HG03571 (cell line): ENCODE measurements around the gene IGF2BP1.
"Not testable (repeated sequence)": the region's sequence is repeated elsewhere in the genome, so short reads cannot be mapped to it uniquely, and the experiment has no call there.

Source experiments
- ATAC-seq: cut with Tn5 transposase; IDR thresholded peaks from one replicate; pipeline ENCODE4 v1.9.1; 2021; ENCODE audit not compliant: unreplicated experiment

Gene IGF2BP1

GRCh38 chr17:48995974-48996721 is 1.0 kb upstream of the IGF2BP1 start:
- ATAC-seq: no peak

GRCh38 chr17:48996722-48997102 is 473 bp upstream of the IGF2BP1 start:
- ATAC-seq: no peak

- ATAC-seq: no peak
Measured at GRCh38 chr17:48997827-48998586, 822 bp downstream of the IGF2BP1 start.

- no peak for ATAC-seq
Measured at GRCh38 chr17:48998587-48999440, 1.6 kb downstream of the IGF2BP1 start.

GRCh38 chr17:49000943-49001342 is 3.8 kb downstream of the IGF2BP1 start:
- ATAC-seq: no peak

- ATAC-seq: no peak
Measured at GRCh38 chr17:49001671-49002070, 4.5 kb downstream of the IGF2BP1 start.

- ATAC-seq: no peak
Measured at GRCh38 chr17:49002331-49002730, 5.1 kb downstream of the IGF2BP1 start.

GRCh38 chr17:49002766-49003165 is 5.6 kb downstream of the IGF2BP1 start:
- no peak for ATAC-seq

- no peak for ATAC-seq
Measured at GRCh38 chr17:49003557-49004511, 6.6 kb downstream of the IGF2BP1 start.

GRCh38 chr17:49005140-49005539 is 8.0 kb downstream of the IGF2BP1 start:
- no peak for ATAC-seq

- ATAC-seq: not testable (repeated sequence)
Measured at GRCh38 chr17:49008908-49009307, 11.7 kb downstream of the IGF2BP1 start.

GRCh38 chr17:49012769-49013255 is 15.6 kb downstream of the IGF2BP1 start:
- ATAC-seq: no peak

- no peak for ATAC-seq
Measured at GRCh38 chr17:49013311-49014213, 16.4 kb downstream of the IGF2BP1 start.

- ATAC-seq: no peak
Measured at GRCh38 chr17:49015179-49015923, 18.2 kb downstream of the IGF2BP1 start.

- ATAC-seq: no peak
Measured at GRCh38 chr17:49015924-49016774, 19.0 kb downstream of the IGF2BP1 start.

- no peak for ATAC-seq
Measured at GRCh38 chr17:49016775-49017463, 19.7 kb downstream of the IGF2BP1 start.

- no peak for ATAC-seq
Measured at GRCh38 chr17:49018116-49018612, 21.0 kb downstream of the IGF2BP1 start.
